Stimulated activated naive CD8-positive, alpha-beta T cell treated with anti-CD3 and anti-CD28 coated beads, Interleukin-15, Interleukin-2, amounts not matched to agents 100 ng/mL and 50 ng/mL, for 24 hours (primary cell): Measurements from ENCODE around the gene TMEM242.
A peak's percentile ranks its signal among the peaks of the same experiment; 100 is the strongest.
"Not testable (repeated sequence)": the region's sequence is repeated elsewhere in the genome, so short reads cannot be mapped to it uniquely, and the experiment has no call there.

Experiments
- H3K27ac Mint-ChIP-seq: one replicate; pipeline ENCODE4 v1.8.0; 2021; ENCODE audit warnings: mild to moderate bottlenecking, mixed read lengths
- H3K27me3 Mint-ChIP-seq: one replicate; pipeline ENCODE4 v1.8.0; 2021; ENCODE audit warnings: mixed read lengths
- H3K36me3 Mint-ChIP-seq: one replicate; pipeline ENCODE4 v1.8.0; 2021; ENCODE audit warnings: low read depth, mixed read lengths
- H3K4me1 Mint-ChIP-seq: one replicate; pipeline ENCODE4 v1.8.0; 2021; ENCODE audit warnings: low read depth, mixed read lengths
- H3K4me3 Mint-ChIP-seq: one replicate; pipeline ENCODE4 v1.8.0; 2021; ENCODE audit warnings: mild to moderate bottlenecking, mixed read lengths
- H3K9me3 Mint-ChIP-seq: one replicate; pipeline ENCODE4 v1.8.0; 2021; ENCODE audit warnings: mixed read lengths

TMEM242 gene

GRCh38 chr6:157323255-157323965 is at the start of gene TMEM242:
Gene TMEM242 (minus strand): TSS chr6:157323519. CDS start chr6:157323499, 20 bp downstream.
- H3K4me1 Mint-ChIP-seq = peaks cover 39% of the 10 kb centered on the region
- peaks cover 15% of the 10 kb centered on the region for H3K36me3 Mint-ChIP-seq
- peak within 1 kb of the TSS; percentile 87 for H3K27ac Mint-ChIP-seq
- no peaks in the 10 kb centered on the region for H3K9me3 Mint-ChIP-seq
- H3K4me3 Mint-ChIP-seq = peak within 1 kb of the TSS; percentile 97
- H3K27me3 Mint-ChIP-seq = peaks cover 30% of the 10 kb centered on the region

GRCh38 chr6:157372501-157373280 is 49.4 kb upstream of the TMEM242 start:
- no peak overlapping the region for H3K27ac Mint-ChIP-seq
- no peak overlapping the region for H3K4me3 Mint-ChIP-seq
- peaks cover 25% of the 10 kb centered on the region for H3K27me3 Mint-ChIP-seq
- H3K4me1 Mint-ChIP-seq = peaks cover 41% of the 10 kb centered on the region
- no peaks in the 10 kb centered on the region for H3K36me3 Mint-ChIP-seq
- H3K9me3 Mint-ChIP-seq = no peaks in the 10 kb centered on the region

- Mint-ChIP-seq H3K9me3 (no peaks in the 10 kb centered on the region), H3K27me3 (peaks cover 42% of the 10 kb centered on the region), H3K4me3 (no peak overlapping the region), H3K36me3 (no peaks in the 10 kb centered on the region), H3K27ac (no peak overlapping the region), H3K4me1 (peaks cover 27% of the 10 kb centered on the region)
These were observed 47.4 kb upstream of the TMEM242 start for GRCh38 chr6:157370755-157371154.

- no peaks in the 10 kb centered on the region for H3K9me3 Mint-ChIP-seq
- no peaks in the 10 kb centered on the region for H3K36me3 Mint-ChIP-seq
- H3K27me3 Mint-ChIP-seq = peaks cover 47% of the 10 kb centered on the region
- no peak overlapping the region for H3K4me3 Mint-ChIP-seq
- H3K27ac Mint-ChIP-seq = no peak overlapping the region
- H3K4me1 Mint-ChIP-seq = peaks cover 24% of the 10 kb centered on the region
These were observed 45.2 kb upstream of the TMEM242 start for GRCh38 chr6:157368359-157369049.

- no peaks in the 10 kb centered on the region for H3K9me3 Mint-ChIP-seq
- H3K36me3 Mint-ChIP-seq = no peaks in the 10 kb centered on the region
- no peak overlapping the region for H3K27ac Mint-ChIP-seq
- H3K4me3 Mint-ChIP-seq = no peak overlapping the region
- H3K4me1 Mint-ChIP-seq = peaks cover 24% of the 10 kb centered on the region
- H3K27me3 Mint-ChIP-seq = peaks cover 40% of the 10 kb centered on the region
These were observed 43.3 kb upstream of the TMEM242 start for GRCh38 chr6:157366648-157367047.

- no peak overlapping the region for H3K4me3 Mint-ChIP-seq
- no peaks in the 10 kb centered on the region for H3K9me3 Mint-ChIP-seq
- H3K36me3 Mint-ChIP-seq = no peaks in the 10 kb centered on the region
- H3K27me3 Mint-ChIP-seq = peaks cover 44% of the 10 kb centered on the region
- H3K4me1 Mint-ChIP-seq = peaks cover 18% of the 10 kb centered on the region
- no peak overlapping the region for H3K27ac Mint-ChIP-seq
These were observed 41.4 kb upstream of the TMEM242 start for GRCh38 chr6:157364705-157365104.

- no peak overlapping the region for H3K4me3 Mint-ChIP-seq
- H3K27ac Mint-ChIP-seq = no peak overlapping the region
- peaks cover 39% of the 10 kb centered on the region for H3K27me3 Mint-ChIP-seq
- no peaks in the 10 kb centered on the region for H3K9me3 Mint-ChIP-seq
- no peaks in the 10 kb centered on the region for H3K4me1 Mint-ChIP-seq
- no peaks in the 10 kb centered on the region for H3K36me3 Mint-ChIP-seq
These were observed 38.6 kb upstream of the TMEM242 start for GRCh38 chr6:157361886-157362285.

GRCh38 chr6:157358287-157358686 is 35.0 kb upstream of the TMEM242 start:
- no peak overlapping the region for H3K27ac Mint-ChIP-seq
- no peaks in the 10 kb centered on the region for H3K4me1 Mint-ChIP-seq
- H3K36me3 Mint-ChIP-seq = no peaks in the 10 kb centered on the region
- H3K9me3 Mint-ChIP-seq = no peaks in the 10 kb centered on the region
- H3K27me3 Mint-ChIP-seq = peaks cover 38% of the 10 kb centered on the region
- no peak overlapping the region for H3K4me3 Mint-ChIP-seq

- Mint-ChIP-seq H3K4me1 (no peaks in the 10 kb centered on the region), H3K4me3 (no peak overlapping the region), H3K27me3 (peaks cover 41% of the 10 kb centered on the region), H3K9me3 (no peaks in the 10 kb centered on the region), H3K36me3 (no peaks in the 10 kb centered on the region), H3K27ac (no peak overlapping the region)
These were observed 23.1 kb upstream of the TMEM242 start for GRCh38 chr6:157346373-157346772.

GRCh38 chr6:157343732-157344131 is 20.4 kb upstream of the TMEM242 start:
- H3K36me3 Mint-ChIP-seq = no peaks in the 10 kb centered on the region

GRCh38 chr6:157339432-157339831 is 16.1 kb upstream of the TMEM242 start:
- Mint-ChIP-seq H3K4me3 (no peak overlapping the region), H3K9me3 (no peaks in the 10 kb centered on the region), H3K4me1 (no peaks in the 10 kb centered on the region), H3K27ac (no peak overlapping the region), H3K36me3 (no peaks in the 10 kb centered on the region), H3K27me3 (peaks cover 64% of the 10 kb centered on the region)

More at GRCh38 chr6:157343732-157344131, 20.4 kb upstream of the TMEM242 start:
- no peaks in the 10 kb centered on the region for H3K4me1 Mint-ChIP-seq
- no peak overlapping the region for H3K4me3 Mint-ChIP-seq
- H3K27me3 Mint-ChIP-seq = peaks cover 63% of the 10 kb centered on the region
- no peak overlapping the region for H3K27ac Mint-ChIP-seq
- H3K9me3 Mint-ChIP-seq = no peaks in the 10 kb centered on the region

GRCh38 chr6:157337751-157338150 is 14.4 kb upstream of the TMEM242 start:
- no peak overlapping the region for H3K4me3 Mint-ChIP-seq
- no peaks in the 10 kb centered on the region for H3K4me1 Mint-ChIP-seq
- H3K36me3 Mint-ChIP-seq = no peaks in the 10 kb centered on the region
- H3K27ac Mint-ChIP-seq = no peak overlapping the region
- H3K27me3 Mint-ChIP-seq = peaks cover 70% of the 10 kb centered on the region
- no peaks in the 10 kb centered on the region for H3K9me3 Mint-ChIP-seq

GRCh38 chr6:157337276-157337675 is 14.0 kb upstream of the TMEM242 start:
- peaks cover 70% of the 10 kb centered on the region for H3K27me3 Mint-ChIP-seq
- not testable (repeated sequence) for H3K27ac Mint-ChIP-seq, H3K9me3 Mint-ChIP-seq

GRCh38 chr6:157335829-157336228 is 12.5 kb upstream of the TMEM242 start:
- H3K36me3 Mint-ChIP-seq = no peaks in the 10 kb centered on the region
- no peaks in the 10 kb centered on the region for H3K9me3 Mint-ChIP-seq
- no peak overlapping the region for H3K27ac Mint-ChIP-seq
- no peak overlapping the region for H3K4me3 Mint-ChIP-seq
- peaks cover 68% of the 10 kb centered on the region for H3K27me3 Mint-ChIP-seq
- H3K4me1 Mint-ChIP-seq = no peaks in the 10 kb centered on the region

More at GRCh38 chr6:157337276-157337675, 14.0 kb upstream of the TMEM242 start:
- not testable (repeated sequence) for H3K36me3 Mint-ChIP-seq, H3K4me1 Mint-ChIP-seq, H3K4me3 Mint-ChIP-seq

GRCh38 chr6:157333956-157334355 is 10.6 kb upstream of the TMEM242 start:
- H3K36me3 Mint-ChIP-seq = no peaks in the 10 kb centered on the region
- no peaks in the 10 kb centered on the region for H3K4me1 Mint-ChIP-seq
- no peak overlapping the region for H3K27ac Mint-ChIP-seq
- no peak overlapping the region for H3K4me3 Mint-ChIP-seq
- peaks cover 64% of the 10 kb centered on the region for H3K27me3 Mint-ChIP-seq
- no peaks in the 10 kb centered on the region for H3K9me3 Mint-ChIP-seq
